RWPE1 (cell line): Measurements from ENCODE around the gene PRKCSH.

Experiments used
- CTCF ChIA-PET: fragments of 350-600 bp; sonication (Branson Sonifier 250); formaldehyde crosslinking; extraction: SDS; loops from one replicate; lab custom pipeline; 2021; lab: Yijun Ruan, JAX
- POLR2A ChIA-PET: fragments of 400-600 bp; formaldehyde crosslinking; extraction: SDS; loops from one replicate; lab custom pipeline; 2020; ENCODE audit warnings: antibody characterized with exemption; ENCODE audit not compliant: low non-redundant PET; lab: Yijun Ruan, JAX
- DNase-seq: peaks from one replicate; pipeline ENCODE4 v3.0.0; 2012; ENCODE audit warnings: low spot score
- H3K27ac ChIP-seq: fragments of 450-650 bp; 2 replicates; pipeline ENCODE4 v1.5.1; 2017
- CTCF ChIP-seq: fragments of 450-650 bp; conservative IDR thresholded peaks from 2 replicates; pipeline ENCODE4 v1.5.1; 2017; ENCODE audit warnings: low read depth, mild to moderate bottlenecking

PRKCSH gene

GRCh38 chr19:11420429-11421370 lies 14.7 kb upstream of the PRKCSH start:
- TF ChIP-seq CTCF: no peak
- DNase-seq: no peak
- H3K27ac ChIP-seq: peak overlapping the region; percentile 28; the same call in 1 of the 2 replicates
- ChIA-PET CTCF (interaction anchor here (0.5 to 0.9 kb wide), 2 partner anchors 104 to 385 kb away, joined by 4 to 6 read pairs; no protein-coding TSS in a partner anchor), POLR2A (no interaction called here)

DNA sequence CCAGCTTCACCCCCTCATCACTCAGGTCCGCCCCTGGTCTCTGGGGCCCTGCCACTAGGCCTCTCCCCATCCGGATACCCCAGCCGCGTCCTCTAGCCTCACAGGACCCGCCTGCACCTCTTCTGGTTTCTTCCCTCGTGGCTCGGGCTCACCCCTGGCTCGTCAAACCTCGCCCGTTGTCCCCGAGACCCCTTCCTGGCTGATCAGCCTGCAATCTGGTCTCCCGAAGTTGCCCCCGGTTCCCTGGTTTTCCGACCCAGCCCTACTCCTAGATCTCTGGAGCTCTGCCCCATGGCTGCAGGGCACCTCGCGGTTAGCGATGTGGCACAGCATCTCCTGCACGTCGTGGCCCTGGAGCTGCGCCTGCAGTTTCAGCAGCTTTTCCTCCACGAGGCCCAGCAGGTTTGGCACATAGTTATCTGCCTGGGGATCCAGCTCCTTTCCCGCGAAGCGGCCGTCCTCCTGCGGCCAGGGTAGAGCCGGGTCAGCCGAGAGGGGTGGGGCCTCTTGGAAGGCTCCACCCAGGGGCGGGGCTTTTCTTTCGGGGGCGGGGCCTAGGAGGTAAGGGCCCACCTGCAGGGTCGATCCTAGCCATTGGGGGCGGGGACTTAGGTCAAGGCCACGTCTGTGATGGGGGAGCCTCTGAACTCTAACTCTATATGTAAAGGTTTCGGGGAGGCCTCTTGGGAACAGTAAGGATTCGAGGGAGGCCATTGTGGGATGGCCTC lies 13.9 kb upstream of the PRKCSH start:
- ChIA-PET CTCF (interaction anchor here (0.5 to 2.1 kb wide), 6 partner anchors 13 to 386 kb away, joined by 3 to 12 read pairs (median 4); partner anchors contain the start of gene ODAD3), POLR2A (interaction anchor here (1.0 kb wide), 1 partner anchor 40 kb away, joined by 4 read pairs; no protein-coding TSS in a partner anchor)
- TF ChIP-seq CTCF: no peak
- peak overlapping the region; percentile 70 for H3K27ac ChIP-seq
- DNase-seq: peak; percentile 51

- POLR2A ChIA-PET: interaction anchor here (0.6 to 1.0 kb wide), 2 partner anchors 41 to 99 kb away, joined by 4 to 5 read pairs; no protein-coding TSS in a partner anchor
- no peak for TF ChIP-seq CTCF
- CTCF ChIA-PET: interaction anchor here (0.8 to 2.1 kb wide), 5 partner anchors 12 to 47 kb away, joined by 3 to 12 read pairs (median 3); partner anchors contain the start of gene ODAD3
- peak; percentile 94 for DNase-seq
- H3K27ac ChIP-seq: peak overlapping the region; percentile 70
Observed at GRCh38 chr19:11422163-11423065, 13.0 kb upstream of the PRKCSH start.

- POLR2A ChIA-PET: interaction anchor here (0.5 kb wide), 1 partner anchor 14 kb away, joined by 5 read pairs; no protein-coding TSS in a partner anchor
- CTCF ChIA-PET: interaction anchor here (0.7 to 2.1 kb wide), 3 partner anchors 12 to 54 kb away, joined by 3 to 12 read pairs (median 4); partner anchors contain the start of gene ODAD3
- H3K27ac ChIP-seq: no peak overlapping the region
- TF ChIP-seq CTCF: no peak
- DNase-seq: no peak
Observed at GRCh38 chr19:11423164-11423790, 12.2 kb upstream of the PRKCSH start.

- POLR2A ChIA-PET: interaction anchor here (0.5 kb wide), 1 partner anchor 15 kb away, joined by 5 read pairs; no protein-coding TSS in a partner anchor
Observed at GRCh38 chr19:11423791-11424181, 11.6 kb upstream of the PRKCSH start.

More at GRCh38 chr19:11423791-11424181, 11.6 kb upstream of the PRKCSH start:
- no peak for DNase-seq
- no peak for TF ChIP-seq CTCF
- H3K27ac ChIP-seq: no peak overlapping the region
- CTCF ChIA-PET: interaction anchor here (0.7 to 2.1 kb wide), 2 partner anchors 11 to 53 kb away, joined by 4 to 12 read pairs; partner anchors contain the start of gene ODAD3
